Ovary (tissue), 3 donors: ENCODE measurements around the gene HSPA12B.

Experiments used
- EP300 ChIP-seq: sonication (generic); formaldehyde crosslinking; IDR thresholded peaks from one replicate; pipeline ENCODE4 v1.6.1; 2017; ENCODE audit warnings: antibody characterized with exemption
- POLR2A ChIP-seq: fragments of 450-650 bp; IDR thresholded peaks from one replicate; pipeline ENCODE4 v1.6.1; 2017; ENCODE audit warnings: antibody characterized with exemption, mild to moderate bottlenecking, moderate library complexity
- TF ChIP-seq, protein P1 (sequence below), 3 donors: fragments of 450-650 bp in 2 of 3; fragments of 200-600 bp in 1 of 3; IDR thresholded peaks; one replicate each; pipeline versions ENCODE4 v1.5.1 to v1.8.0; 2016 to 2022; ENCODE audit warnings: antibody characterized with exemption in 3 of 3, mild to moderate bottlenecking in 1 of 3
- donor health status: DM: no; HTN: no; CAD: no.

DNA sequence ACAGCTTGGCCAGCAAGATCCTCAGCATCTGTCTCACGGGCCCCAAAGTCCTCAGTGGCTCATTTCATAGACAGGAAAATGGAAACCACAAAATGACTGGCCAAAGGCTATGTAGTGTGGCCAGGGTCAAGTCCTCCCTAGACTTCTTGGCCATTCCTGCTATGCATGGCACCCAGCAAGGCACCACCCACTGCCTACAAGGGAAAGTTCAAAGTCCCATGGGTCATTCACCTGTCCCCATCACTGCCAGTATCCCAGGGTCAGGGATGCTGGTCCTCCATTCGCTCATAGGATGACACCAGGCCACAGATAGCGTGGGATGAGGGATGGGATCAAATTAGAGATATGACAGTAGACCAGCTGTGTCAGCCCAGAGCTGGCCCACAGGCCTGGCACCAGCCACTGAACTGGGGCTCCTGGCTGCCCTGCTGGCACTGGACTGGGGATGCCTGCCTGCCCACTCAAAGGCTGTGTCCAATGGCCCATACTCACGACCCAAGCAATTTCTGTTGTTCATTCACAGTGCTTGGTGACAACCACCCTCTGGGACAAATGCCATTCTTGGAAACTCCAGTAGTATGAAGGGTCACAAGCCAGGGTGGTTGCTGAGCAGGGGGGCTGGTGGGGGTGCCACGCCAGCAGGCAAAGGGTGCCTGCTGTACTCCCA is 23.5 kb downstream of the HSPA12B start:
- TF ChIP-seq, protein P1, sequence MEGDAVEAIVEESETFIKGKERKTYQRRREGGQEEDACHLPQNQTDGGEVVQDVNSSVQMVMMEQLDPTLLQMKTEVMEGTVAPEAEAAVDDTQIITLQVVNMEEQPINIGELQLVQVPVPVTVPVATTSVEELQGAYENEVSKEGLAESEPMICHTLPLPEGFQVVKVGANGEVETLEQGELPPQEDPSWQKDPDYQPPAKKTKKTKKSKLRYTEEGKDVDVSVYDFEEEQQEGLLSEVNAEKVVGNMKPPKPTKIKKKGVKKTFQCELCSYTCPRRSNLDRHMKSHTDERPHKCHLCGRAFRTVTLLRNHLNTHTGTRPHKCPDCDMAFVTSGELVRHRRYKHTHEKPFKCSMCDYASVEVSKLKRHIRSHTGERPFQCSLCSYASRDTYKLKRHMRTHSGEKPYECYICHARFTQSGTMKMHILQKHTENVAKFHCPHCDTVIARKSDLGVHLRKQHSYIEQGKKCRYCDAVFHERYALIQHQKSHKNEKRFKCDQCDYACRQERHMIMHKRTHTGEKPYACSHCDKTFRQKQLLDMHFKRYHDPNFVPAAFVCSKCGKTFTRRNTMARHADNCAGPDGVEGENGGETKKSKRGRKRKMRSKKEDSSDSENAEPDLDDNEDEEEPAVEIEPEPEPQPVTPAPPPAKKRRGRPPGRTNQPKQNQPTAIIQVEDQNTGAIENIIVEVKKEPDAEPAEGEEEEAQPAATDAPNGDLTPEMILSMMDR (IDR thresholded peaks at IDR 0.05), result no peak
- no peak for TF ChIP-seq POLR2A
- TF ChIP-seq EP300, result no peak
